HG03159 (cell line): Measurements from ENCODE around the gene SLC12A5.

Source experiments
- ATAC-seq: cut with Tn5 transposase; IDR thresholded peaks from one replicate; pipeline ENCODE4 v1.9.1; 2021; ENCODE audit warnings: mild to moderate bottlenecking, moderate library complexity; ENCODE audit not compliant: unreplicated experiment

SLC12A5 gene

GRCh38 chr20:46051556-46052308 is 22.7 kb downstream of the SLC12A5 start:
- no peak for ATAC-seq

DNA sequence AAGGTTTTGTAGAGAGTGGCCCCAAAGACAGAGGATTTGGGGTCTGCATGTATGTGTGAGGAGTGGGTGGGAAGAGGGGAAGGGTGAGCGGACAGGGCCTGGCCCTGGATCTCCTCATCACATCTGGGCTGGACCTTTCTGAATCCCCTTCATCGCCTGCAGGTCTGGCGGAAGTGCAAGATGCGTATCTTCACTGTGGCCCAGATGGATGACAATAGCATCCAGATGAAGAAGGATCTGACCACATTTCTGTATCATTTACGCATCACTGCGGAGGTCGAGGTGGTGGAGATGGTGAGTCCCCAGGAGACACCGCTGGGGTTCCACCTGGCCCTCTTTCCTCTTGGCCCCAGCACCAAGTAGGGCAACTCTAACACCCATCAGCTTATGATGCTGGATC is 24.4 kb downstream of the SLC12A5 start:
- ATAC-seq: no peak

DNA sequence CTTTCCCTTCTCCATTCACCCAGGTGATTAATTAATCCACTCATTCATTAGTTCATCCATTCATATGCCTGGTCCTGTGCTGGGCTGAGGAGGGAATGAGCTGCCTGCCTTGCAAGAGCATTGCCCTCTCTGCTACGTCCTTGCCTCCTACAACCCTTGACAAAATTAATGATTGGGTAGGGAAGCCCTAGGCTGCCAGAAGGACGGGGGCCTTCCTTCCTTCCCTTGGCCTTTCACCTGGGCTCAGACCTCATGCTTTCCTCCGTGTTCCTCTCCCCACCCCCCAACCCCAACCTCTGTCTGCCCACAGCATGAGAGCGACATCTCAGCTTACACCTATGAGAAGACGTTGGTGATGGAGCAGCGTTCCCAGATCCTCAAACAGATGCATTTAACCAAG is 25.6 kb downstream of the SLC12A5 start:
- no peak for ATAC-seq

DNA sequence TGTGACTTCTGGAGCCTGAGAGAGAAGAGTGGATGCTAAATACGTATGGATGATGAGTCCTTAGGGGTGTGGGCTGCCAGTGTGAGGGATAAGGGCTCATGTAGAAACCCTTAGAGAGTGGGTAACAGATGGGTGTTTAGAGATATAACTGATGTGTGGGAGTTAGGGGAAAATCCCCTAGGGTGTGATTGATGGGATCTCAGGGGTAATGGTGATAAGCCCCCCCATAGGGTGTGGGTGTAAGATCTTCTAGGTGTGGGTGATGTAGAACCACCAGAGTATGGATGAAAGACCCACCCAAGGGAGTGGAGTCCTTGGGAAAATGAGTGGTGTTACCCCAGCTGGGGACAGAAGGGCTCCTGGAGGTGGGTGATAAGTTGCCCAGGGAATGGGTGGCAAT is 26.3 kb downstream of the SLC12A5 start:
- ATAC-seq: no peak

GRCh38 chr20:46056027-46056833 is 27.2 kb downstream of the SLC12A5 start:
- ATAC-seq: no peak

- ATAC-seq: no peak
Measured at GRCh38 chr20:46056970-46057855, 28.2 kb downstream of the SLC12A5 start.

DNA sequence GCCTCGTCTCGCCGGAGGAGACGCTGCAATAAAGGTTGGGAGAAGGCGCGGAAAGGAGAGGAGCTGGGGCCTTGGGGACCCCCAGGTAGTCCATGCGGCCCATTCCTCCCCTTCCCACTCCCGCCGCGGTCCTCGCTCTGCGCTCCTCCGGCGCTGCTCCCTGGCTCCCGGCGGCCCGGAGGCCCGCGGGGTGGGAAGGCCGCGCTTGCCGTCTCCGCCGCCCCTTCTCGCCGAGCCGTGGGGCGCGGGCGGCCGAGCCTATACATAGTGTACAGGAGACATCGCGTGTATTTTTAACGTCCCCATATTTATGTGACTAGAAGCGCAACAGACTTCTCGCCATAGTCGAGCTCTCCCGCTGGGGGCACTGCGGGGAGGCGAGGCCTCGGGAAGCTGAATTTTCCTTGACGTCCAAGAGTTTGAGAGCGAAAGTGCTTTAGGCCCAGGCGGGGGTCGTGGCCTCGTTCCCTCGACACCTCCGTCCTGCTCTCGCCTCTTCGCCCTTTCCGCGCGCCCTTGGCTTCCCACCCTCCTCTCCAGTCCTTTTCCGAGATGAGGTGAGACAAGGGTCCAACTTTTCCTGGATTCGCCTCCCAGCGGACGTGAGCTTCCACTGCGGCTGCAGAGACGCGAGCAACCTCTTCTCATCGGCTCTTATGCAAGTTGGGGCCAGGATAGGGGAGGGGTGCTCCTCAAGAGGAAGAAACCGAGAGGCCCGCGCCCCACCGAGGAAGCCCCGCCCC is 29.0 kb downstream of the SLC12A5 start:
- no peak for ATAC-seq

DNA sequence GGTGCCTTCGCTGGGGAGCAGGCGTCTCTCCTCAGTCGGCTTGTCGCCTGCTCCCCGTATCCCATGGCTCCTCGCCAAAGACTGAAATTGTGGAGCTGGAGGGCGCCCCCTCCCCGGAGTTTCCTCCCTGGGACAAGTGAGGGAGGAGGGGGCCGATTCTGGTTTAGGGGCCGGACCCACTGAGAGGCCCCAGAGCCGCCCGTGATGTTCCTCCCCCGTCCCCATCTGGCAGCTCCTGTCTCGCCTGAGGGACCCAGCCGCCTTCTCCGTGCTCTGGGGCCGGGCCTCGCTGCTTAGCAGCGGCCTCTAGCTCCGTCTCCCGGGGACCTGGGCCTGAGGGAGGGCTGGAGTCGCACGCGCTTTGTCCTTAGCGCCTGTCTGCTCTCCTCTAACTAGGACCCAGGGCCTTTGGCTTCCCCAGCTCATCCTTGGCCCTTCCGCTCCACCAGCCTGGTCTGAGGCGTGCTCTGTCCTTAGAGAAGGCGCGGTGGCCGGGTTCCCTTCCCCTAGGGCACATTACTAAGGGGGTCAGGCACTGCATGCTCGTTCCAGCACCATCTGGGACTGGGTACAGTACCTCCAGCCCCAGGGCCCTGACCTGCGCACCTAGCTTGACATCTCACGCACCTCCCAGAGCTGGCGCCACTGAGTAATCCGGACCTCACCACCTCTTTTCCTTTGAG is 29.7 kb downstream of the SLC12A5 start:
- ATAC-seq: no peak

GRCh38 chr20:46060301-46060881 is 31.4 kb downstream of the SLC12A5 start:
- ATAC-seq: no peak

DNA sequence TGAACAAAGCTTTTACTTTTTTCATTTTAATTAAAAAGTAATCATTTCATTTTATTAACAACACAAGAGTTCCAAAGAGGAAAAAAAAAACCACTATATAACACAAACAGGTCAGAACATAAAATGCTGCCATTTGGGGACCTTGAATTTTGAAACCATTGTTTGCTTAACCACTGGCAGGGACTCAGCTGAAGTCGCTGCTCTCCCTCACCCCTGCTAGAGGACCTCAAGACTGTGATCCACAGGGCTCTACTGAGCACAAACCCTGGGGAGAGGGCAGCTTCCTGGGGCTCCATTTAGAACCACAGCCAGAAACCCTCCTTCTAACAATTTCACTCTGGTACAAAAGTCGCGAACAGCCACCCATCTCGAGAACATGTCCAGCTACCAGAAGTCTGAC is 32.0 kb downstream of the SLC12A5 start:
- no peak for ATAC-seq

DNA sequence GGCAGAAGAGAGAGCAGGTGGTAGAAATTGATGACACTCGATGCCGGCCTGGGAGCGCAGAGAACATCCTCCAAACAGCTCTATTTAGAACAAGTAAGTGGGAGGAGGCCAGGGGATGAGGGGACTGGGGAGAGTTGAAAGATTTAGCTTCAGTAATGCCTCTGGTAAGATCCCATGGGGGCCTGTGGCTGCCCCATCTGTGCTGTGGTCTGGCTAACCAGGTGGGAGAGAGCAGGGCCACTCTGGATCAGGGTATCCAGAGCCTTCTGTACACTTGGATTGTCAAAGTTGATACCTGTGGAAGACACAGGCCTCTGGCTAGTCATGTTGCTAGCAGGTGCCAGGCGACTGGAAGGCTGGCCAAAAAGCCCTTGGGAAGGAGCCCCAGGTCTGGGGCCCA is 33.1 kb downstream of the SLC12A5 start:
- ATAC-seq: no peak

DNA sequence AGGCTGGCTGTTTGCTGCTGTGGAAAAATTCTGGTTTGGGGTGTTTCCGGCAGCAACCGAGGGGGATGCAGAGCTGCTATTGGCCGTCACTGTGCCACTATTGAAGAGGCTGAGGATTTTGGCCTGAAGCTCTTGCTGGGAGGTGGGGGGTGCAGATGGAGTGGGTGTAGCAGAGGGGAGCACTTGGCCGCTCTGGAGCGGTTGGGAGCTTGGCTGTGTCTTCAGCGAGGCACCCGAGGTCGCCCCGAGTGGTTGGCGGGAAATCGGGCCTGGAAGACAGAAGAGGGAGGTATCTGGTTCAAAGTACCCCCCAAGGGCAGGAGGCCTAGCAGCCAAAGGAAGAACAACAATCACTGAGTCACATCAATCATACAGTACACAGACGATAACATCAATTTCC is 33.6 kb downstream of the SLC12A5 start:
- no peak for ATAC-seq

GRCh38 chr20:46063151-46063550 is 34.1 kb downstream of the SLC12A5 start:
- no peak for ATAC-seq

- ATAC-seq: no peak
Measured at GRCh38 chr20:46063652-46064054, 34.6 kb downstream of the SLC12A5 start.

DNA sequence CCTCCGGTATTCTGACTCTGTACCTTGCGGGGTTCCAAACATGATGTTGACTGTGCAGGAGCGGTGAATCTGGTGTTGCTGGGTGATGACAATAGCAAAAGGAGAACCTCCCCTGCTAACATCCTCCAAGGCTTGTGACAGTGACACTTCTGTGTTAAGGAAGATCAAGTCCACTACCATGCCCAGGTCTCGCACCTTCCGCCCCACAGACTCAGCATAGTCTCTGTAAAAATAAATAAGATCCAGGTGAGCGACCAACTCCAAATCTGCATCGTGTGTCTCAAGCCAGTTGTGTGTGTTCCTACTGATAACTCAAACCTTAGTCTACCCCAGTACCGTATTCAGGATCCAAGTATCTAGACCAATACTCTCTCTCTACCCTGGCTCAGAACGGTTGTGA is 36.0 kb downstream of the SLC12A5 start:
- no peak for ATAC-seq

GRCh38 chr20:46065691-46066090 is 36.7 kb downstream of the SLC12A5 start:
- no peak for ATAC-seq

DNA sequence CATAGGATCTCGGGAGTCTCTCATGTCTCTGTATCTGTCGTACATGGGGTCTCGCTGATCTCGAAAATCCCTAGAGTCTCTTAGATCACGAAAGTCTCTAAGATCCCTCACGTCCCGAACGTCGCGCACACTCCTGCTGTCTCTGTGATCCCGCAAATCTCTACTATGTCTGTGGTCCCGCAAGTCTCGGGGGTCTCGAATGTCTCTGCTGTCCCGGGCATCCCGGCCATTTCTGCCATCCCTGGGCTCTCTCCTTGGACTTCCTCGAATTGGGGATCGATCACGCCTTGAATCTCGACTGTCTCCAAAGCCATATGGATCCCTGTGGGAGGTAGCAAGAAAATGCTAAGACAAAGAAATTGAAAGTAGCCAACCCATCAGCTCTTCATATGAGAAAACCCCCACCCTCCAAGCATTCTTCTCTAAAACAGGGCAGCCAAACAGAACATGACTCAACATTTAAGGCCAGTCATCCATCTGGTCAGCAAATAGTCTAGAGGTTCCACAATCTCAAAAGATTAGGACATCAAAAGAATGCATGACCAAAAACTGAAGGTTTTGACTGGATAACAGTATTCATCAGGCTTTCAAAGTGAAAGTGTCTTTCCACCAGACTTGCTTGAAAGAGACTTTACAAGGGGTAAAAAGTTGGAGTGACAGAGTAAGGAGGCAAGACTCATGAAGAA is 41.3 kb downstream of the SLC12A5 start:
- no peak for ATAC-seq

- ATAC-seq: no peak
Measured at GRCh38 chr20:46071573-46071972, 42.6 kb downstream of the SLC12A5 start.

- ATAC-seq: no peak
Measured at GRCh38 chr20:46073024-46073423, 44.0 kb downstream of the SLC12A5 start.
